HS-5 (cell line): ENCODE results near the gene CTRL.
A peak's percentile ranks its signal among the peaks of the same experiment; 100 is the strongest.
"Not testable (repeated sequence)": the region's sequence is repeated elsewhere in the genome, so short reads cannot be mapped to it uniquely, and the experiment has no call there.

Experiments used
- DNase-seq: peaks from one replicate; pipeline ENCODE4 v3.0.0-alpha.2; 2012; ENCODE audit warnings: low read depth

CTRL gene

DNA sequence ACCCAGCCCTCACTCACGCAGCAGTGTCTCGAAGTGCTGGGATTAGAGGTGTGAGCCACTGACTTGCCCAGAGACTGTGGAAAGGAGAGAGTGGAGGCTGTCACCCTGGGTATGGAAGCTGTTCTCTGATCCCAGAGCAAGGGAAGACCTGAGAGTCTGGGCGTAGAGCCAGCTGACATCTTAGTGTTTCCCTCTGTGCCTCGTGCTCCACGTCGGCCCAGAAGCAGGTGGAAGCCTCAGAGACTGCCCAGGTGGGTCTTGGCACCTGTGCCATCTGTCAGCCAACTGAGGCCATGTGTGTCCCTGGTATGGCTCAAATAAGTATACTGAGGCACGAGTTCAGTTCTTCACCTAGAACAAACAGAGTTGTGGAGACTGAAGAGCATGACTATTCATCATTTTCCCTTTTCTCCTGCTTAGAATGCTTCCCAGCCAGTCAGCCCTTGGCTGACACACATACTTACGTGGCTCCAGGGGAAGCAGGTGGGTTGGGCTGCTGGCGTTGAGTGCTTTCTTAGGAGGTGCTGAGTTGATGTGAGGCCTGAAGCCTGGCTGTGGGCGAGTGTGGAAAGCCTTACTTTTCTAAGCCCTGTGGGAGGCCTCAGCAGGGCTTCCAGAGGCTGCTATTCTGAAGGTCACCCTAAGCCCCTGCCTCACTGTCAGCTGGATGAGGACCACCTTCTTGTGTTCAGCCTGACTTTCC lies 8.1 kb downstream of the CTRL start:
- DNase-seq: no peak

GRCh38 chr16:67922740-67923139 lies 8.9 kb downstream of the CTRL start:
- no peak for DNase-seq

- no peak for DNase-seq
These were observed 9.4 kb downstream of the CTRL start for GRCh38 chr16:67922221-67922620.

GRCh38 chr16:67919622-67920221 lies 11.9 kb downstream of the CTRL start:
- DNase-seq: no peak

GRCh38 chr16:67917852-67918236 lies 13.8 kb downstream of the CTRL start:
- DNase-seq: peak; percentile 87

DNA sequence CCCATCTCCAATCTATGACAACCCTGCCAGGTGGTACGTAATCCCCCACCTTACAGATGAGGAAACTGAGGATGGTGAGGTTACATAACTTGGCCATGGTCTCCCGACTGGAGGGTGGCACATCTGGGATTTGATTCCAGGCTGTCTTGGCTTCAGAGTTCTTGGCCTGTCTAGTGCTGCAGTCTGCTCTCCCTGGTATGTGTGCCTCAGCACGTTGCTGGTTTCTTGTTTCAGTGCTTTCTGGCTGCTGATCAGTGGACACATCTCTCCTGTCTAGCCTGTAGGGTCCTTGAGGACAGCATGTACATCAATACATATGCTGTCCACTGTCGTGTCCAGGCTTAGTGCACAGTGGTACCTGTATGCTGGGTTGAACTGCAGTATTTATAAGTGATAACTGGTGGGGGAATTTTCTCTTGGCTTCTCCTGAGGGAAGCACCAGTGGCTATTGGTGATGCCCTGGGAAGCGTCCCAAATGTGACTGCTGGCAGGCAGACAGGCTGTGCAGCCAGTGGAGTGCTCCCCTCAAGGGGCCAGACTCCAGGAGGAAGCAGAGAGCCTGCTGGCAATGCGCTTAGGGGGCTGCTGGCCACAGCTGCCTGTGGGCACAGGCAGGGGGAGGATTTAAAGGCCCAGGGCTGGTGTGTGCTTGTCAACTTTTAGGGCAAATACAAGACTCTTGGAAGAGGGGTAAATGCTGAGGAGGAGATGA lies 14.4 kb downstream of the CTRL start:
- DNase-seq: no peak

GRCh38 chr16:67915831-67916723 lies 15.6 kb downstream of the CTRL start:
- DNase-seq: no peak

DNA sequence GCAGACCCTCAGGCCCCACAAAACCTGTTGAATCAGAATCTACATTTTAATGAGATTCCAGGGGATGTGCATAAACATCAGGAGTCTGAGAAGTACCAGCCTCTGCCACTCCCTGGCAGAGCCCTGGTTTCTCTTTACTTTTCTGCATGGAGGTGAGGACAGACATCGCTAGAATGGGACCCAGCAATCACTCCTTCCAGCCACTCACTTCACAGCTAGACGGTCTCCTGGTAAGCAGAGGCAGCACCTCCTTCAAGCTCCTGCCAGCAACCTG lies 16.2 kb downstream of the CTRL start:
- not testable (repeated sequence) for DNase-seq

DNA sequence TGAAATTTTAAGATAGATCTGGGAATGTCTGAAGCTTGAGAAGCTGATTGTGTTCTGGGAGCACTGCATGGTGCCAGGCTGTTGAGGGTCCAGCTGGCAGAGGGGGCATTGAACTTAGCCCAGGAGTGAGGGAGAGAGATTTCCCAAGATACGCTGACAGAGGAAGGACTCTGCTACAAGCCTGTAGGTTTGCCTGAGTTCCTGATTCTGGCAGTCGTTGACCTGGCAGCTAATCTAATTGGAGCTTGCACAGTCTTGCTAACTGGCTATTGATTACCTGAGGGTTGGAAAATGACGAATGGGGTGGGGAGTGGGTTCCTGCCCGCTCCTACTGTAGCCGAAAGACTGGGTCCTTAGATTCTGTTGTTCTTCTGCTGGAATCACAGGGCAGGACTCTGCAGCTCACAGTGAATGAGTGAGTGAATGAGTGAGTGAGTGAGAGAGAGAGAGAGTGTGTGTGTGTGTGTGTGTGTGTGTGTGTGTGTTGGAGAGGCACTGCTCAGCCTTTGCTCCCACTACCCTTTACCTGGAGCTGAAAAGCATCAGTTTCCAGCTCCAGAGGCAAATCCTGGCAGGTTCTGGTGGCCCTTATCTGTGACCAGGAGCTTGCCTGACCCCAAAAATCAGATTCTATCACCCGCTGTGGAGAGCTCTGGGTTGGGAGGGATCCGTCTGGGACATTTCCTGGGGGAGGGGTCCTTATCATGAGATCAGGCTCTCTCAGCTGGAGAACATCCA lies 16.7 kb downstream of the CTRL start:
- DNase-seq: no peak

DNA sequence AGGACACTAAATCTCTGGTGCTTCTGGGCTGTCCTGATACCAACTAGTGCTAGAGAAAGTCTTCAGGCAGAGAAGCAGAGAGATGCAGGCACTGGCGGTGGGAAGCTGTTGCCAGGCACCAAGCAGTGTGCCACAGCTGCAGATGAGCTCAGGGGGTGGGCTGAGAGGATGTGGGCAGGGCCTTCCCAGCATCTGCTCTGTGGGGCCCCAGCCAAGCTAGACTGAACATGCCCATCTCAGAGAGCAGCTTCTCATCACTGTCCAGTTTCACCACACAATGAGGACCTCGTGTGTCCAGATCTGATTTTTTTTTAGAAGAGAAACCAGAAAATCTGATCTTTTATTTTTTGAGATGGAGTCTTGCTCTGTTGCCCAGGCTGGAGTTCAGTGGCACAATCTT lies 21.5 kb downstream of the CTRL start:
- no peak for DNase-seq

DNA sequence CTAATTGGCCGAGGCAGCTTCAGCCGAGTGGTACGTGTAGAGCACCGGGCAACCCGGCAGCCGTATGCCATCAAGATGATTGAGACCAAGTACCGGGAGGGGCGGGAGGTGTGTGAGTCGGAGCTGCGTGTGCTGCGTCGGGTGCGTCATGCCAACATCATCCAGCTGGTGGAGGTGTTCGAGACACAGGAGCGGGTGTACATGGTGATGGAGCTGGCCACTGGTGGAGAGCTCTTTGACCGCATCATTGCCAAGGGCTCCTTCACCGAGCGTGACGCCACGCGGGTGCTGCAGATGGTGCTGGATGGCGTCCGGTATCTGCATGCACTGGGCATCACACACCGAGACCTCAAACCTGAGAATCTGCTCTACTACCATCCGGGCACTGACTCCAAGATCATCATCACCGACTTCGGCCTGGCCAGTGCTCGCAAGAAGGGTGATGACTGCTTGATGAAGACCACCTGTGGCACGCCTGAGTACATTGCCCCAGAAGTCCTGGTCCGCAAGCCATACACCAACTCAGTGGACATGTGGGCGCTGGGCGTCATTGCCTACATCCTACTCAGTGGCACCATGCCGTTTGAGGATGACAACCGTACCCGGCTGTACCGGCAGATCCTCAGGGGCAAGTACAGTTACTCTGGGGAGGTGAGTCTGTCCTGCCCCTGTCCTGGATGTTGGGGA lies 22.5 kb downstream of the CTRL start:
- DNase-seq: no peak

- DNase-seq: no peak
These were observed 24.1 kb downstream of the CTRL start for GRCh38 chr16:67907397-67908180.

- DNase-seq: no peak
These were observed 28.8 kb downstream of the CTRL start for GRCh38 chr16:67902831-67903230.

DNA sequence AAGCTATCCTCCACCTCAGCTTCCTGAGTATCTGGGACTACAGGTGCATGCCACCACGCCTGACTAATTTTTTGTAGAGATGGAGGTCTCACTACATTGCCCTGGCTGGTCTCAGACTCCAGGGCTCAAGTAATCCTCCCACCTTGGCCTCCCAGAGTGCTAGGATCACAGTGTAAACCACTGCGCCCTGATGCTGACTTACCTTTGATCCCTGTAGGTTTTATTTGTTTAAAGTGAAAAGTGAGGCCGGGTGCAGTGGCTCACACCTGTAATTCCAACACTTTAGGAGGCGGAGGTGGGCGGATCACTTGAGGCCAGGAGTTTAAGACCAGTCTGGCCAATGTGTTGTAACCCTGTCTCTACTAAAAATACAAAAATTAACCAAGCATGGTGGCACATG lies 29.9 kb downstream of the CTRL start:
- DNase-seq: no peak

DNA sequence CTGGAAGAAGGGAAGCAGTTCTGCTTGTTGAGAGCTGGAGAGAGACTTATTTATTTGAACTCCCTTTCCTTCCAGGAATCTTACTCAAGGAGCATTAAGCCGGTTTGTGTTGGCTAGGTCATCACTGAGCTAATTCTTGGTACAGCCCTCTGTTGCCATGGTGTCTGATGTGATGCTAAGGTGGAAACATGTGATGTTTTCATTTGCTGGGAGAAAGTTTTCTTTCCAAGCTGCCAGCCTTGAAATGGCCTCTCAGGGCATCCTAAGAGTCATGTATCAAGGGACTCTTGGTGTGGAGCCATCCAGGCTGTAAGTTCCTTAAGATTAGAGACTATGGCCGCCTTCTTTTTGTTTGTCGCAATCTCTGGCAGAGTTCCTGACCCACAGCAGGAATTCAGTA lies 34.4 kb downstream of the CTRL start:
- no peak for DNase-seq

DNA sequence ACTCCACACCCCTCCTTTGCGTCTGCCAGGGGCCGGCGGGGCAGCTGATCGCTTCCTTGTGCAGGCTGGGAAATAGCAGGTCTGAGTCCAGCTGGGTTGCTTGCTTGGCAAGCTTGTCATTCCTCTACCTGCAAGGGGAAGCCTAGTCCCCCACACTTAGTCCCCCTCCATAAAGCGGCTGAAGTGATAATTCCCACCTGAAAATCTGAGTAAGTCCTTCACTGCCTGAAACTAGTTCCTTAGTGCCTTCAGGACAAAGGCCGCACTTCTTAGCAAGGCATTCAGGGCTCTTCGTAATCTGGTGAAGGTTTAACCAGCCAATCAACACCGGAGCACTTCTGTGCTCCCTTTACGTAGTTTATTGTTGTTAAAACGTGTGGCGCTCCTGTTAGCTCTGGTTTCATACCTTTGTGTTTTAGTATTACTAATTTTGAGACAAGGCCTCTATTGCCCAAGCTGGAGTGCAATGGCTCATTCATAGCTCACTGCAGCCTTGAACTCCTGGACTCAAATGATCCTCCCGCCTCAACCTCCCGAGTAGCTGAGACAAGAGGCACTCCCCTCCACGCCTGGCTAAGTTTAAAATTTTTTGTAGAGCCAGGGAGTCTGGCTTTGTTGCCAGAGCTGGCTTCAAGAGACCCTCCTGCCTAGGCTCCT lies 37.8 kb downstream of the CTRL start:
- no peak for DNase-seq

GRCh38 chr16:67892899-67893742 lies 38.5 kb downstream of the CTRL start, which contains the start of gene PSKH1:
PSKH1 (plus strand) TSS chr16:67893254; CDS start chr16:67908750, 15,496 bp downstream.
- peak; percentile 71 for DNase-seq

GRCh38 chr16:67892375-67892774 lies 39.3 kb downstream of the CTRL start:
- DNase-seq: no peak

GRCh38 chr16:67888331-67888730 lies 43.3 kb downstream of the CTRL start:
- no peak for DNase-seq
